ELR (cell line): ENCODE measurements around the gene NUP98.

Experiments used
- DNase-seq: peaks from one replicate; pipeline ENCODE4 v3.0.0-alpha.2; 2015; ENCODE audit warnings: low read depth

Gene NUP98

GRCh38 chr11:3735827-3736226 is 61.5 kb downstream of the NUP98 start:
- DNase-seq: peak; percentile 54

- no peak for DNase-seq
These were observed 64.5 kb downstream of the NUP98 start for GRCh38 chr11:3732671-3733436.

GRCh38 chr11:3723014-3723708 is 74.2 kb downstream of the NUP98 start:
- peak; percentile 97 for DNase-seq

- DNase-seq: no peak
These were observed 75.3 kb downstream of the NUP98 start for GRCh38 chr11:3722100-3722499.

GRCh38 chr11:3720997-3721396 is 76.4 kb downstream of the NUP98 start:
- no peak for DNase-seq

- no peak for DNase-seq
These were observed 85.1 kb downstream of the NUP98 start for GRCh38 chr11:3712274-3712673.

GRCh38 chr11:3710485-3711259 is 86.7 kb downstream of the NUP98 start:
- DNase-seq: no peak

- no peak for DNase-seq
These were observed 87.4 kb downstream of the NUP98 start for GRCh38 chr11:3709977-3710376.

- DNase-seq: no peak
These were observed 90.2 kb downstream of the NUP98 start for GRCh38 chr11:3707176-3707575.

- DNase-seq: no peak
These were observed 94.0 kb downstream of the NUP98 start for GRCh38 chr11:3703383-3703782.

- no peak for DNase-seq
These were observed 96.4 kb downstream of the NUP98 start for GRCh38 chr11:3700910-3701309.

- no peak for DNase-seq
These were observed 96.9 kb downstream of the NUP98 start for GRCh38 chr11:3700410-3700809.

GRCh38 chr11:3686751-3687150 is 110.6 kb downstream of the NUP98 start:
- DNase-seq: peak; percentile 54

- DNase-seq: no peak
These were observed 111.4 kb downstream of the NUP98 start for GRCh38 chr11:3685923-3686322.

GRCh38 chr11:3684819-3685172 is 112.6 kb downstream of the NUP98 start:
- DNase-seq: no peak

GRCh38 chr11:3684129-3684818 is 113.1 kb downstream of the NUP98 start:
- DNase-seq: no peak

- DNase-seq: no peak
These were observed 114.3 kb downstream of the NUP98 start for GRCh38 chr11:3683039-3683438.

GRCh38 chr11:3679077-3679476 is 118.3 kb downstream of the NUP98 start:
- no peak for DNase-seq

GRCh38 chr11:3675971-3676370 is 121.4 kb downstream of the NUP98 start:
- no peak for DNase-seq

- DNase-seq: peak; percentile 92
These were observed 123.2 kb downstream of the NUP98 start for GRCh38 chr11:3674189-3674588.

- no peak for DNase-seq
These were observed 125.8 kb downstream of the NUP98 start, which contains the start of gene CHRNA10 for GRCh38 chr11:3671334-3672254. Gene CHRNA10 (minus strand): TSS chr11:3671384. CDS start chr11:3671312, 72 bp downstream.
